ENCODE data around the gene PELI3.

The PELI3 gene

GRCh38 chr11:66493130-66493529 lies 26.4 kb downstream of the PELI3 start:
- H3K4me3 ChIP-seq (replicated peaks; ENCODE audit: low read depth, low read length), result no peak overlapping the region
- no peak for DNase-seq (ENCODE audit: low read depth)
- no peak for TF ChIP-seq CTCF (IDR thresholded peaks at IDR 0.05; ENCODE audit: low read length, missing control alignments)

GRCh38 chr11:66494458-66494857 lies 27.8 kb downstream of the PELI3 start:
- no peak for TF ChIP-seq CTCF (IDR thresholded peaks at IDR 0.05; ENCODE audit: low read length, missing control alignments)
- DNase-seq (ENCODE audit: low read depth), result no peak

GRCh38 chr11:66494935-66495334 lies 28.2 kb downstream of the PELI3 start:
- no peak for TF ChIP-seq CTCF (IDR thresholded peaks at IDR 0.05; ENCODE audit: low read length, missing control alignments)
- no peak for DNase-seq (ENCODE audit: low read depth)
- H3K4me3 ChIP-seq (replicated peaks; ENCODE audit: low read depth, low read length), result no peak overlapping the region

More at GRCh38 chr11:66494458-66494857, 27.8 kb downstream of the PELI3 start:
- H3K4me3 ChIP-seq (replicated peaks; ENCODE audit: low read depth, low read length), result no peak overlapping the region

GRCh38 chr11:66495401-66495854 lies 28.7 kb downstream of the PELI3 start:
- peak; percentile 19 for TF ChIP-seq CTCF (IDR thresholded peaks at IDR 0.05; ENCODE audit: low read length, missing control alignments)
- no peak for DNase-seq (ENCODE audit: low read depth)
- no peak overlapping the region for H3K4me3 ChIP-seq (replicated peaks; ENCODE audit: low read depth, low read length)

- DNase-seq (ENCODE audit: low read depth), result no peak
- no peak overlapping the region for H3K4me3 ChIP-seq (replicated peaks; ENCODE audit: low read depth, low read length)
- TF ChIP-seq CTCF (IDR thresholded peaks at IDR 0.05; ENCODE audit: low read length, missing control alignments), result no peak
Measured at GRCh38 chr11:66497206-66497605, 30.5 kb downstream of the PELI3 start.

- DNase-seq (ENCODE audit: low read depth), result no peak
- H3K4me3 ChIP-seq (replicated peaks; ENCODE audit: low read depth, low read length), result no peak overlapping the region
- TF ChIP-seq CTCF (IDR thresholded peaks at IDR 0.05; ENCODE audit: low read length, missing control alignments), result no peak
Measured at GRCh38 chr11:66498506-66498905, 31.8 kb downstream of the PELI3 start.

GRCh38 chr11:66505276-66505816 lies 38.6 kb downstream of the PELI3 start:
- TF ChIP-seq CTCF (IDR thresholded peaks at IDR 0.05; ENCODE audit: low read length, missing control alignments), result no peak
- no peak overlapping the region for H3K4me3 ChIP-seq (replicated peaks; ENCODE audit: low read depth, low read length)
- no peak for DNase-seq (ENCODE audit: low read depth)
